ENCODE results near the gene PUS1. TPM values are rescaled to one million over a fixed set of nuclear protein-coding genes. Genes with fewer than 3 reads are reported as not detected.
"Not testable (repeated sequence)": the region's sequence is repeated elsewhere in the genome, so short reads cannot be mapped to it uniquely, and the experiment has no call there.

Gene PUS1
- total RNA-seq, 1 donor from 2014 or later = 19.9 TPM

DNA sequence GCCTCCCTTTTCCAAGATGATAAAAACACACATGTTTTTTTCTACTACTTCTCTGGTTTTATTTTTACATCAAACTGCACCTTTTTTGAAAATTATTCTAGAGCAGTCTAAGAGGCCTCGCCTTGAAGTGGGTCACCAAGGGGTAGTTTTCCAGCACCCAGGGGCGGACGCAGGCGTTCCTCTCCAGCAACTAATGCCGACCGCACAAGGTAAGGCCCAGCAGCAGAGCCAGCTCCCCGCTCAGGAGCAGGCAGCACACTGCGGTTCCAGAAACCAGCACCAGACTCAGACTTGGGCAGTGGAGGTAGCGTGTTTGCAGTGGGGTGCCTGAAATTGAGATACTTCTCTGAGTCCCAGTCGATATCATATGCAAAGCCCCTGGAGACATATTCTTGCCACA, 52.3 kb downstream of the PUS1 start:
- Histone ChIP-seq H3K9me3 (no peaks in the 10 kb centered on the region), H3K27me3 (no peaks in the 10 kb centered on the region), H3K27ac (no peak overlapping the region), H3K4me3 (no peak overlapping the region), H3K4me1 (no peaks in the 10 kb centered on the region), H3K36me3 (peaks cover 64% of the 10 kb centered on the region)
- ATAC-seq = no peak
- intact Hi-C loops (cut with DNase I) = no loop called here
- TF ChIP-seq, protein P1, sequence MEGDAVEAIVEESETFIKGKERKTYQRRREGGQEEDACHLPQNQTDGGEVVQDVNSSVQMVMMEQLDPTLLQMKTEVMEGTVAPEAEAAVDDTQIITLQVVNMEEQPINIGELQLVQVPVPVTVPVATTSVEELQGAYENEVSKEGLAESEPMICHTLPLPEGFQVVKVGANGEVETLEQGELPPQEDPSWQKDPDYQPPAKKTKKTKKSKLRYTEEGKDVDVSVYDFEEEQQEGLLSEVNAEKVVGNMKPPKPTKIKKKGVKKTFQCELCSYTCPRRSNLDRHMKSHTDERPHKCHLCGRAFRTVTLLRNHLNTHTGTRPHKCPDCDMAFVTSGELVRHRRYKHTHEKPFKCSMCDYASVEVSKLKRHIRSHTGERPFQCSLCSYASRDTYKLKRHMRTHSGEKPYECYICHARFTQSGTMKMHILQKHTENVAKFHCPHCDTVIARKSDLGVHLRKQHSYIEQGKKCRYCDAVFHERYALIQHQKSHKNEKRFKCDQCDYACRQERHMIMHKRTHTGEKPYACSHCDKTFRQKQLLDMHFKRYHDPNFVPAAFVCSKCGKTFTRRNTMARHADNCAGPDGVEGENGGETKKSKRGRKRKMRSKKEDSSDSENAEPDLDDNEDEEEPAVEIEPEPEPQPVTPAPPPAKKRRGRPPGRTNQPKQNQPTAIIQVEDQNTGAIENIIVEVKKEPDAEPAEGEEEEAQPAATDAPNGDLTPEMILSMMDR (IDR thresholded peaks at IDR 0.05) = no peak
- DNase-seq = no peak

DNA sequence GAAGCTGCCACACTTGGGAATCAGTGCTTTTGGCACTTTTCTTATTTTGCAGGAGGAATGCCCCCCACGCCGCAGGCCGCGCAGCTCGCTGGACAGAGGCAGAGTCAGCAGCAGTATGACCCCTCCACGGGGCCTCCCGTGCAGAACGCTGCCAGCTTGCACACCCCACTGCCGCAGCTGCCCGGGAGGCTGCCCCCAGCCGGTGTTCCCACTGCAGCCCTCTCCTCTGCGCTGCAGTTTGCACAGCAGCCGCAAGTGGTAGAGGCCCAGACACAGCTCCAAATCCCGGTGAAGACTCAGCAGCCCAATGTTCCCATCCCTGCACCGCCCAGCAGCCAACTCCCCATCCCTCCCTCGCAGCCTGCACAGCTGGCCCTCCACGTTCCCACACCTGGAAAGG, 53.0 kb downstream of the PUS1 start:
- Histone ChIP-seq H3K36me3 (peaks cover 71% of the 10 kb centered on the region), H3K27me3 (no peaks in the 10 kb centered on the region), H3K9me3 (no peaks in the 10 kb centered on the region), H3K4me1 (no peaks in the 10 kb centered on the region), H3K4me3 (no peak overlapping the region), H3K27ac (no peak overlapping the region)
- ATAC-seq (no peak), DNase-seq (no peak)
- TF ChIP-seq, protein P1 (IDR thresholded peaks at IDR 0.05) = no peak
- intact Hi-C loops (cut with DNase I) = no loop called here

DNA sequence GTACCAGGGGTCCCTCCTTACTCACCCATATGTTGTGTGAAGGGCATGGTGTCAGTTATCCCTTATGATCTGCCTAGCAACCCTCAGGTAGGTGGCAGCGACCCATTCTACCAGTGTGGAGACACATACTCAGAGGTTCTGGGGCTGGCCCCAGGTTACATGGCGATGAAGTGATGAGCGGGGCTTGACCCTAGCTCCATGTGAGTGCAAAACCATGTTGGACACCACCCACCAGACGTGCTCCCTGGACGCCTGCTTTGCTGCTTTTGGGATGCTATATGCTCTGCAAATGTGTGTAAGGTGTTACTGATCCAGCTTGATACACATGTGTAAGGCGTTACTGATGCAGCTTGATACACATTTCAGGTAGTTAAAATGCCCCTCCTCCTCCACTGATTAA, 54.0 kb downstream of the PUS1 start:
- H3K4me1 ChIP-seq = no peaks in the 10 kb centered on the region
- ATAC-seq (no peak), DNase-seq (no peak)
- no peak overlapping the region for H3K27ac ChIP-seq
- no peak overlapping the region for H3K4me3 ChIP-seq
- H3K27me3 ChIP-seq = no peaks in the 10 kb centered on the region
- no peaks in the 10 kb centered on the region for H3K9me3 ChIP-seq
- TF ChIP-seq, protein P1 (IDR thresholded peaks at IDR 0.05) = no peak
- intact Hi-C loops (cut with DNase I) = no loop called here
- peaks cover 81% of the 10 kb centered on the region for H3K36me3 ChIP-seq

DNA sequence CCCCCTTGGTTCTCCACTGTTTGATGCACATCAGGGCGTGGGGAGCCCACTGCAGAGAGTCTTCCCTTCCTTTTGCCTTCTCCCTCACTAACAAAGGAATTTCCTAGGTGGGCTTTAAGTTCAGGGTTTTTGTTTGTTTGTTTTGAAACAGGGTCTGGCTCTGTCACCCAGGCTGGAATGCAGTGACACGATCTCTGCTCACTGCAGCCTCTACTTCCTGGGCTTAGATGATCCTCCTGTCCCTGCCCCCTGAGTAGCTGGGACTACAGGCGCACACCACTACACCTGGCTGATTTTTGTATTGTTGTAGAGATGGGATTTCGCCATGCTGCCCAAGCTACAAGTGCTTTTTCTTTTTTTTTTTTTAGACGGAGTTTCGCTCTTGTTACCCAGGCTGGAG, 54.5 kb downstream of the PUS1 start:
- Histone ChIP-seq H3K9me3 (no peaks in the 10 kb centered on the region), H3K4me3 (no peak overlapping the region), H3K27me3 (no peaks in the 10 kb centered on the region), H3K27ac (no peak overlapping the region), H3K36me3 (peaks cover 86% of the 10 kb centered on the region), H3K4me1 (no peaks in the 10 kb centered on the region)
- no peak for ATAC-seq
- TF ChIP-seq, protein P1 (IDR thresholded peaks at IDR 0.05) = no peak
- intact Hi-C loops (cut with DNase I) = no loop called here
- no peak for DNase-seq

DNA sequence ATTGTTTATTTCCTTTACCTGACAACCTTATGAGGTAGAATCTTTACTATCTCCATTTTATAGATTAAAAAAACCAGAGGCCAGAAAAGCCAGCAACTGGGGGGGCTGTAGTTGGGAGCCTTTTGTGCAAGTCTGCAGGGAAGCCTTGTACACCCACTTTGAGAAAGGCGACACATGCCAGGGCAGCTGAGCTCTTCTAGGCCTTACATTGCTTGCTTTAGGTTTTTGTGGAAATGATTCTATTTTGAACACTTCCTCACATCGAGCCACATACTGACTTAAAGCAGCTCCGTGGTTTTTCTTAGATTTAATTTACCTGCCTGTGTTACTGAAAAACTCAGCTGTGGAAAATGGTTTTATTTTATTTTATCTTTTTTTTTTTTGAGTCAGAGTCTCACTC, 55.3 kb downstream of the PUS1 start:
- no peak for ATAC-seq
- H3K9me3 ChIP-seq = no peaks in the 10 kb centered on the region
- H3K4me1 ChIP-seq = no peaks in the 10 kb centered on the region
- peaks cover 91% of the 10 kb centered on the region for H3K36me3 ChIP-seq
- no peak overlapping the region for H3K4me3 ChIP-seq
- intact Hi-C loops (cut with DNase I) = no loop called here
- TF ChIP-seq, protein P1 (IDR thresholded peaks at IDR 0.05) = no peak
- H3K27me3 ChIP-seq = no peaks in the 10 kb centered on the region
- DNase-seq = no peak
- H3K27ac ChIP-seq = peak overlapping the region; percentile 58

DNA sequence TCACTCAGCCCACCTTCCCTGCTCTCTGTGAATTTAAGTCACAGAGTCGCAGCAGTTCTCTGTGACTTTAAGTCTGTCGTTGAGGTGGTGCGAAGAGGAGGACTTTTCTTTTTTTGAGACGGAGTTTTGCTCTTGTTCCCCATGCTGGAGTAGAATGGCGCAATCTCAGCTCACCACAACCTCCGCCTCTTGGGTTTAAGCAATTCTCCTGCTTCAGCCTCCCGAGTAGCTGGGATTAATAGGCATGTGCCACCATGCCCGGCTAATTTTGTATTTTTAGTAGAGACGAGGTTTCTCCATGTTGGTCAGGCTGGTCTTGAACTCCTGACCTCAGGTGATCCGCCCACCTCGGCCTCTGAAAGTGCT, 56.4 kb downstream of the PUS1 start:
- peak overlapping the region; percentile 25 for H3K4me3 ChIP-seq
- H3K27me3 ChIP-seq; intact Hi-C loops (cut with DNase I); H3K4me1 ChIP-seq; DNase-seq; H3K9me3 ChIP-seq: not testable (repeated sequence)
- ATAC-seq = peak; percentile 53
- peaks cover 92% of the 10 kb centered on the region for H3K36me3 ChIP-seq
- peak overlapping the region; percentile 58 for H3K27ac ChIP-seq
